Stomach smooth muscle (tissue), 2 donors: Measurements from ENCODE around the gene CASP8AP2.

Source experiments
- H3K27ac ChIP-seq: one replicate; pipeline ENCODE4 v1.7.0; 2013; ENCODE audit warnings: mild to moderate bottlenecking, low read length, inconsistent platforms
- H3K27me3 ChIP-seq, 2 donors: one replicate each; pipeline ENCODE4 v1.7.0; 2013; ENCODE audit warnings: low read length in 2 of 2; ENCODE audit not compliant: insufficient read depth in 2 of 2, control insufficient read depth in 1 of 2
- H3K36me3 ChIP-seq, 2 donors: one replicate each; pipeline ENCODE4 v1.7.0; 2013; ENCODE audit warnings: low read length in 2 of 2; ENCODE audit not compliant: control insufficient read depth in 2 of 2, insufficient read depth in 2 of 2
- H3K4me1 ChIP-seq: one replicate; pipeline ENCODE4 v1.7.0; 2013; ENCODE audit warnings: low read length; ENCODE audit not compliant: control insufficient read depth, insufficient read depth
- H3K4me3 ChIP-seq, 2 donors: one replicate each; pipeline ENCODE4 v1.7.0; 2013; ENCODE audit warnings: low read length in 2 of 2
- H3K9ac ChIP-seq, 2 donors: one replicate each; pipeline ENCODE4 v1.7.0; 2013; ENCODE audit warnings: low read length in 2 of 2, mild to moderate bottlenecking in 1 of 2
- H3K9me3 ChIP-seq, 2 donors: one replicate each; pipeline ENCODE4 v1.7.0; 2013; ENCODE audit warnings: low read length in 2 of 2; ENCODE audit not compliant: control insufficient read depth in 2 of 2
- donor health status: healthy.
- donor health status: Pancreatic carcinoma.

The CASP8AP2 gene

GRCh38 chr6:89917216-89917615, 87.5 kb downstream of the CASP8AP2 start:
- Histone ChIP-seq H3K4me1 (no peaks in the 10 kb centered on the region), H3K36me3 (no peaks in the 10 kb centered on the region), H3K4me3 (no peak overlapping the region), H3K27me3 (peaks cover 0 to 3% of the 10 kb centered on the region in 2 donors), H3K9me3 (peaks cover 0 to 14% of the 10 kb centered on the region in 2 donors), H3K9ac (no peak overlapping the region), H3K27ac (no peak overlapping the region)

- Histone ChIP-seq H3K9me3 (peaks cover 0 to 14% of the 10 kb centered on the region in 2 donors), H3K36me3 (no peaks in the 10 kb centered on the region), H3K9ac (no peak overlapping the region), H3K27ac (no peak overlapping the region), H3K4me1 (no peaks in the 10 kb centered on the region), H3K27me3 (peaks cover 0 to 3% of the 10 kb centered on the region in 2 donors), H3K4me3 (no peak overlapping the region)
Observed at GRCh38 chr6:89917801-89918366, 88.2 kb downstream of the CASP8AP2 start.
